GM06990 (cell line): ENCODE measurements around the gene MMP23B.

Experiments used
- DNase-seq: peaks from one replicate; pipeline ENCODE4 v3.0.0-alpha.2; 2011; ENCODE audit not compliant: insufficient read length; ENCODE audit errors: extremely low read depth
- H3K27me3 ChIP-seq: replicated peaks from 2 replicates; pipeline ENCODE4 v1.6.0; 2011; ENCODE audit warnings: low read length; ENCODE audit not compliant: control insufficient read depth, insufficient read depth
- H3K36me3 ChIP-seq: 2 replicates; pipeline ENCODE4 v1.5.1; 2011; ENCODE audit warnings: low read length; ENCODE audit not compliant: control insufficient read depth, insufficient read depth
- H3K4me3 ChIP-seq: replicated peaks from 2 replicates; pipeline ENCODE4 v1.5.1; 2011; ENCODE audit warnings: low read depth, mild to moderate bottlenecking, control low read depth, low read length
- CTCF ChIP-seq: IDR thresholded peaks from 2 replicates; pipeline ENCODE4 v1.5.1; 2011; ENCODE audit warnings: low read length, control low read depth, mild to moderate bottlenecking, inconsistent platforms; ENCODE audit not compliant: insufficient read depth, poor library complexity, severe bottlenecking

The MMP23B gene

GRCh38 chr1:1620433-1621139 is 11.4 kb upstream of the MMP23B start:
- DNase-seq: no peak
- Histone ChIP-seq H3K36me3 (peaks cover 2% of the 10 kb centered on the region; the same call in 1 of the 2 replicates), H3K4me3 (no peak overlapping the region), H3K27me3 (no peaks in the 10 kb centered on the region)
- no peak for TF ChIP-seq CTCF

GRCh38 chr1:1621173-1622009 is 10.6 kb upstream of the MMP23B start:
- no peak overlapping the region for H3K4me3 ChIP-seq
- H3K27me3 ChIP-seq: no peaks in the 10 kb centered on the region
- DNase-seq: no peak
- H3K36me3 ChIP-seq: peaks cover 2% of the 10 kb centered on the region; the same call in 1 of the 2 replicates
- no peak for TF ChIP-seq CTCF

- no peak for DNase-seq
- Histone ChIP-seq H3K27me3 (no peaks in the 10 kb centered on the region), H3K36me3 (peaks cover 2% of the 10 kb centered on the region; the same call in 1 of the 2 replicates), H3K4me3 (no peak overlapping the region)
- no peak for TF ChIP-seq CTCF
Measured at GRCh38 chr1:1622010-1622787, 9.8 kb upstream of the MMP23B start.

- no peak for TF ChIP-seq CTCF
- Histone ChIP-seq H3K36me3 (peaks cover 2% of the 10 kb centered on the region; the same call in 1 of the 2 replicates), H3K27me3 (no peaks in the 10 kb centered on the region), H3K4me3 (no peak overlapping the region)
- no peak for DNase-seq
Measured at GRCh38 chr1:1622788-1623094, 9.2 kb upstream of the MMP23B start.

GRCh38 chr1:1623181-1623630 is 8.8 kb upstream of the MMP23B start:
- no peaks in the 10 kb centered on the region for H3K27me3 ChIP-seq
- TF ChIP-seq CTCF: no peak
- H3K4me3 ChIP-seq: no peak overlapping the region
- H3K36me3 ChIP-seq: no peaks in the 10 kb centered on the region; the same call in 1 of the 2 replicates
- DNase-seq: peak; percentile 9
